HCEC 1CT (cell line): Measurements from ENCODE around the gene ALOX12.
A peak's percentile ranks its signal among the peaks of the same experiment; 100 is the strongest.

Experiments
- DNase-seq: peaks from one replicate; pipeline ENCODE4 v3.0.0-alpha.2; 2017

Gene ALOX12

DNA sequence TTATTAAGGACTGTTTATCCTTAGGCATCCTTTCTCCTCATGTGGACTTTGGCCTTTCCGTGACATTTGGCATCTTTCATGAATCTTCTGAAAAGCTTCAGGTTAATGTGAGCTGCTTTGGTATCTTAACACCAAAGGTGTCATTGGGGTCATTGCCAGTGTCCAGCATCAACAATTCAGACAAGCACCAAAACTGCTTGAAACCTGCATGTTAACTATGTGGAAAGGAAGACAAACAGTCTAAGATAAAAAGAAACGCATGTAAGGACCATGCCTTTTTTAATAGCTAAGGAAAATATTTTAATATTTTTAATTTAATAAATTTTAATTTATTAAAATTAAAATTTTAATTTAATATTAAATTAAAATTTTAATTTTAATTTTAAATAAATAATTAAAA, 7.9 kb downstream of the ALOX12 start:
- DNase-seq = no peak

DNA sequence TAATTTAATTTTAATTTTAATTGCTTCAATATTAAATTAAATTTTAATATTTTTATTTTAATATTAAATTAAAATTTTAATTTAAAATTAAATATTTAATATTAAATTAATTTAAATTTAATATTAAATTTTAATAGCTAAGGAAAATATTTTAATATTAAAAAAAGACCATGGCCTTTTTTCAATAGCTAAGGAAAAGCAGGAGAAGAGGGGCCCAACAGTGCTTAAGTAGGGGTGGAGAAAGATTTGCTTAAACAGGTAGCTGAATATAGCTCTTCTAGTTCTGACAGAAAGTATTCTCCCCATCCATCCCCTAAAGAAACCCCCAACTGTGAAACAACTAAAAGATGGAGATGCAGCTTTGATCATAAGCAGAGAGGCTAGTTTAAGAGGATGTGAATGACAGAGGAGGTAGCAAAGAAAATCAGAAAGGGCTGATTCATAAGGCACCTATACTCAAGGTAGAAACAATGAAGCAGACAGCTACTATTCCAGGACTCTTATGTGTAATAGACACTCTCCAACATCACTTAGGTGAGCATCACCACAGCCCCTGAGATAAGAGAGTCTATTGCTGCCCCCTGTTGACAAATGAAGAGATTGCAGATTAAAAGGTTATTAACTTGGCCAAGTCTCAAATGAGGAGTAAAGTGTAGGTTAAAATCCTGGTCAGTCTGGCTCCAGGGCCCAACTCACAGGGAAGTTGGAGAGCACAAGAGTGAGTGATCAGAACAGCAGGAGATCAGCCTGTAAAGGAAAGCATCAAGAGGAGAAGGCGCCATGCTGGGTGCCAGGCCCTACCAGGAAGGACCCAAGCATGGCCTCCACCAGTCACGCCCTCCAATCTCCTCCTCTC, 8.8 kb downstream of the ALOX12 start:
- DNase-seq = peak; percentile 59

DNA sequence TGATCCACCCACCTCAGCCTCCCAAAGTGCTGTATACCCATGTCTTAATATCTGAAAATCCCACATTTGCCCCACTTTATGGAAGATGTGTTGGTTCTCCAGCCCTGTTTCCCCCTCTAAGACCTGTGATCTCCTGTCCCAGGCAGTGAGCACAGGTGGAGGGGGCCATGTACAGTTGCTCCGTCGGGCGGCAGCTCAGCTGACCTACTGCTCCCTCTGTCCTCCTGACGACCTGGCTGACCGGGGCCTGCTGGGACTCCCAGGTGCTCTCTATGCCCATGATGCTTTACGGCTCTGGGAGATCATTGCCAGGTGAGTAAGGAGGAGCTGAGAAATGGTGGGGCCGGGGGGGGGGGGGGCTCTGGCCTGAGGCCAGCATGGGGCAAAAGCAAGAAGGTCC, 9.9 kb downstream of the ALOX12 start:
- no peak for DNase-seq

DNA sequence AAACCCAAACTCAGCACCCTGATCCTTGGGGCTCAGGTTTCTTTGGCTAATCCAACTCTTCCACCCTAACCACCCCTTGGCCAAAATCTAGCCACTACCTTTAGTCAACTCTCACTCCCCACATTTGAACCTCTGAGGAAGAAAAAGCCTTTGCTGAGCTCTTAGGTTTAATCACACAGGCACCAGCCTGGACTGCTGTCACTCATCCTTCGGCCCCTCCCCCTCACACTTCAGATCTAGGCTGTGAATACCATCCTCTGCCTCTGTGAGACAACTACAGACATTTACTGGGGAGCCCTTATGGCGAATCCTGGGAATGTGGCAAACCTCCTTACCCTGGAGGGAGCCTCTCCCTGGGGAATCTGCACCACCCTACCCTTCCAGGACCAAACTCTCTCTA, 11.3 kb downstream of the ALOX12 start:
- no peak for DNase-seq

DNA sequence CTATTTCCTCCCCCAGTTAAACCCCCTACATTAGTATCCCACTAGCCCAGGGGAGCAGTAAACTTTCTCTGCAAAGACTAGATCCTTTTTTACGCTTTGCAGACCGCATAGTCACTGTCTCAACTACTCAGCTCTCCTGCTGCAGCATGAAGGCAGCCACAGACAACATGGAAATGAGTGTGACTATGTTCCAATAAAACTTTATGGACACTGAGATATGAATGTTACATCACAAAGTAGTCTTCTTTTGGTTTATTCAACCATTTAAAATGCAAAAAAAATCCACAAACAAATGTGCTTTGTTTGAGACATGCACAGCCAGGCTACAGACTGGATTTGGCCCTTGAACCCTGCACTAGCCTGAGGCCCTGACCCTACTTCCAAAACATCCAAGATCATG, 14.7 kb downstream of the ALOX12 start:
- DNase-seq = no peak

DNA sequence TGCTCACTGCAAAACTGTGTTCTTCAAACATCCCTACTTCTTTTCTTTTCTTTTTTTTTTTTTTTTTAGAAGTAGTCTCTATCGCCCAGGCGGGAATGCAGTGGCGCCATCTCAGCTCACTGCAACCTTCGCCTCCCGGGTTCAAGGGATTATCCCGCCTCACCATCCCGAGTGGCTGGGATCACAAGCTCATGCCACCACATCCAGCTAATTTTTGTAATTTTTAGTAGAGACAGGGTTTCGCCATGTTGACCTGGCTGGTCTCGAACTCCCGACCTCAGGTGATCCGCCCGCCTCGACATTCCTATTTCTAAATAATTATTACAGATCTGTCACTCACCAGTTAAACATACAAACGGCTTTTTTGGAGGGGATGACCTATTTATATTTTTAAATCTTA, 15.6 kb downstream of the ALOX12 start:
- DNase-seq = no peak

DNA sequence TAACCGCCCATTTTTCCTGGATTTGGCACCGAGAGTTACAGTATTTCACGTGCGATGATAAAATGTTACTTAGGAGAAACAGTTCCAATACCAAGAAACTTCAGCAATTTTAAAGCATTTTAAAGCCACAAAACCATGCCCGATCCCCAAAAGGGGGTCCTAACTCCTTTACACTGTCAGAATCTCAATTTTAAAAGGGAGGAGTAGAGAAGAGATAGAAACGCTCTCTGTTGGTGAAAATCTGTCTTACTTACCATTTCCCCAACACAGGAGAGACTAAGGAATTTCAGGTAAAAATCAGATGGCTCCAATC, 16.0 kb downstream of the ALOX12 start:
- no peak for DNase-seq

DNA sequence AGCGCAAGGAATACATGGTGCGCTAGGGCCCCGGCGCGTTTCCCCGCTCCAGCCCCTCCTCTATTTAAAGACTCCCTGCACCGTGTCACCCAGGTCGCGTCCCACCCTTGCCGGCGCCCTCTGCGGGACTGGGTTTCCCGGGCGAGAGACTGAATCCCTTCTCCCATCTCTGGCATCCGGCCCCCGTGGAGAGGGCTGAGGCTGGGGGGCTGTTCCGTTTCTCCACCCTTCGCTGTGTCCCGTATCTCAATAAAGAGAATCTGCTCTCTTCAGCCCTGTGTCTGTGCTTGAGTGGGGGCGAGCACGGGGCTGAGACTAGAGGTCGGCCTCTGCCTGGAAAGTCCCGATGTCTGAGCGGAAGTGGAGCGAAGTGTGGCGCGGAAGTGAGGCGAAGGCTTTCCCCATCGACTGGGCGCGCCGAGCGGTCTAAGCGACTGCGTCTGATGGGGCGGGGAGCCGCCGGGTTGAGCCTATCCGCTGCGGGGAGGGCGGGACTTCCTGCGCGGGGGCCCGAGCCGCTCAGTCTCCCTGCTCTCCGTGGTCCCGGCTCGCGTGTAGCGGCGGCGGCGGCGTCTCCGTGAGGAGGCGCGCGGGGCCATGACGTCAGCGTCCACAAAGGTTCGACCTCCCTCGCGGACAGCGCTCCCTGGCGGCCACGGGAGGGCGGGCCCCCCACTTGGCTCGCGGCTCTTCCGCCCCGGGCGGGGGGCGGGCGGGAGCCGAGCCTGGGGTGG, 18.6 kb downstream of the ALOX12 start:
- peak; percentile 97 for DNase-seq

DNA sequence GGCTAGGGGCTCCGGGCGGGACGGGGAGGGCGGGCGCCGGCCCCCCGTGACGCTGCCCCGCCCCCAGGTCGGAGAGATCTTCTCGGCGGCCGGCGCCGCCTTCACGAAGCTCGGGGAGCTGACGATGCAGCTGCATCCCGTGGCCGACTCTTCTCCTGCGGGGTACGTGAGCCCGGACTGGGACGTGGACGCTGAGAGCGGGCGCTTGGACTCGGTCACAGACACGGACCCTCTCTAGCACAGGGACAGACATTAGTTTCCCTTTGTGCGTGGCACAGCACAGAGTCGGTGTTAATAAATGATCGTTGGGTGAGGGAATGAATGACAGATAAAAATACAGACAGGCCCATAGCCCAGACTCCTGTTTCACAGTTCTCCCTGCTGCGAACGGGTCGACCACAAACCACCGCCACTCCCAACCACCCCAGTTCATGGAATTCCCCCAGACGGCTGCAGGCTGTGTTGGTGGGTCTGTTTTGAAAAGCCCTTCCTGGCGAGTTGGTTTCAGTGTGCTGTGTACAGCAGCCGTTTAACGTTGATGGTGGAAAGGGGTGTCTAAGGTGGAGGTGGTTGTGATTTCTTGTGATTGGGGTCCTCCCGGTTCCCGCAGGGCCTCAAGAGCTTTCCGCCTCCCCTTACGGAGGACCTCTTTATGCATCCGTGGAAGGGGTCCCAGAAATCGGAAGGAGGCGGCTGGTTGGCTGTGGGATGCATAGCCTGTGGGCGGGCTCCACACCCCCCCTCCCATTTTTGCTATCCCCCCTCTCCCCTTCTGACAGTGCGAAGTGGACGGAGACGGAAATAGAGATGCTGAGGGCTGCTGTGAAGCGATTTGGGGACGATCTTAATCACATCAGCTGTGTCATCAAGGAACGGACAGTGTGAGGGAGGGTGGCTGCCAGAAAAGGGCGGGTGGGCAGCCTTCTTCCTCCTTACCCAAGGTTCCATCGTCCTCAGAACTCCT, 19.4 kb downstream of the ALOX12 start:
- DNase-seq = peak; percentile 43

DNA sequence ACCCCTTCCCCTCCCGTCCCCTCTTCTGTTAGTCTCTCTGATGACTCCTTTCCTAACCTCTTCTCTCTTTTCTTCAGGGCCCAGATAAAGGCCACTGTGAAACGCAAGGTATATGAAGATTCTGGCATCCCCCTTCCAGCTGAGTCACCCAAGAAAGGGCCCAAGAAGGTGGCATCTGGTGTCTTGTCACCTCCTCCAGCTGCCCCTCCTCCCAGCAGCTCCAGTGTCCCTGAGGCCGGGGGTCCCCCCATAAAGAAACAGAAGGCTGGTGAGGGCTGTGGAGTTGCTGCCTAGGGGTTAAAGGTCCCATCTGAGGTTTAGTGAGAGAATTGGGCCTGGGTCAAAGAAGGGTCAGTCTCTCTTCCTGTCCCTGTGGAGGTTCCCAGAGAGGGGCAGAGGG, 20.6 kb downstream of the ALOX12 start:
- DNase-seq = no peak

DNA sequence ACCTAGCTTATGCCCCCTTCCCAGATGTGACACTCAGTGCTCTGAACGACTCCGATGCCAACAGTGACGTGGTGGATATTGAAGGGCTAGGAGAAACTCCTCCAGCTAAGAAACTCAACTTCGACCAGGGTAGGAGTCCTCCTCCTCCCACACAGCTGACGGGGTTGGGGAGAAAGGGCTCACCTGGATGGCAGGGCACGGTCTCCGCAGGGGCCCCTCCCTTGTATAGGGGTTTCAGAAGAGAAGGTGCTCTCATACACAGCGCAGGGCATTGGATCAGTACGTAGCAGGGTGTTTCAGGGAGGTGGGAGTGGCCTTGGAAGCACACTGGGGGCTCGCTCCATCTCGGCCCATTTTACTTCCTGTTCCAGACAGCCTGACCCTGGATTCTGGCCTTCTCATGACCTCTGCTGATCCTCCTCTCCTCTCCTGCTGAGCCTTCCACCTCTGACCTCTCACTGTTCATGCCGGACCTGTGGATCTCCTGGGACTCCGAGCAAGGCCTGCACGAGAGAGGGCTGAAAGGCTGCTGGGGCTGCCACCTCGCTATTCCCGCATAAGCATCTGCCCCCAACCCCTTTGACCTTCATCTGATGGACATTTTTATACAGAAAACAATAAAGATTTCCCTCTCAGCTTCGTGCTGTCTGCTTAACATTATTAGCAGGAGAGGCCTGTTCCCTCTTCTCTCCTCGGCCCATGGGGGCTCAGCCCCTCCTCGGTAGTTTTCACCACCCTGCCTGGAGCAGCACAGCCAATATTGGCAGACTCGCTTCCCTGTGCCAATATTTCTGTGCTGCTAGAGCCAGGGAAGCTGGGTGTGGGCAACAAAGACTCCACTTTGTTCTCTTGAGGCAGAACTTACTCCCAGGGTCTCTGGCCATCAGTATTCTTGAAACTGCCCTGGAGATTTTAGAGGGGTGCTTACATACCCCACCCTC, 21.3 kb downstream of the ALOX12 start:
- DNase-seq = no peak

DNA sequence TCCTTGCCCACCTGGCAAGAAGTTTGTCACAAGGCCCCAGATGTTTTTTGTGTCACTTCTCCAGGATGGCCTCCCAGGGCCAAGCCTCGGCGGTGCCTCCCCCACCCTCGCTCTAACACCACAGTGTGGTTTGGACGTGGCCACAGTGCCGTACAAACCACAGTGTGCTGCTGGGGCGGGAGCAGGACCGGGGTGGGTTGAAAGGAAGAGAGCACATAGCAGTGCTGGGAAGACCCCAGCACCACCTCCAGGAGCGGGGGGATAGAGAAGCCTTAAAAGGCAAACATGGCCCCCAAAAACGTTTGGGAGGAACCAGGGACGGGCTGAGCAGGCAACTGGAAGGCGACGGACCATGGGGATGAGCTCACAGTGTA, 22.0 kb downstream of the ALOX12 start:
- no peak for DNase-seq

DNA sequence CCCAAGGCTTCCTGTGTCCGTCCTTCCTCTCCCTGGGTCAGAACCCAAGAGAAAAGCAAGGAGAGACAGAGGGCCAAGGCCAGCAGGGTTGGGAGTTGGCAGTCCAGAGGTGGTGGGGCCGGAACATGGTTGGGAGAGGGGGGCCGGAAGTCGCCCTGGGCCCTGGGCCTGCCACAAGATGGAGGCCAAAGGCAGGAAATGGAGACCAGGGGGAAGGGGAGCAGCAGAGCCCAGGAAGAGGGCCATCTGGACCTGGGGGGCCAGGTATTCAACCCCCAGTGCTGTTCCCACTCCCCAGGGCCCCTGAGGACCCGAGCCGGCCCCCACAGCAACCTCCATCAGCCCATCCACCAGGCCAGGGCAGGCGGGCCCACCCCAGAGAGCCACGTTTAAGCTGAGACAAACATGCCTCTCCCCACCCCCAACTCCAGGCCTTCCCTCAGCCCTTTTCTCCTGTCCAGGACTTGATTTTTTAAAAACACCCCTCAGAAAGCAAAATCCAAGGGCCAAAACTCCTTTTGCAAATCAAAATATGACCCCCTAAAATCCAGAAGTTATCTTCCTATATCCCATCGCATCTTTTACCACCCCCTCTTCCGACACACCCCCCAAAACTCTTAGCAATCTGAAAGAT, 22.6 kb downstream of the ALOX12 start:
- no peak for DNase-seq

DNA sequence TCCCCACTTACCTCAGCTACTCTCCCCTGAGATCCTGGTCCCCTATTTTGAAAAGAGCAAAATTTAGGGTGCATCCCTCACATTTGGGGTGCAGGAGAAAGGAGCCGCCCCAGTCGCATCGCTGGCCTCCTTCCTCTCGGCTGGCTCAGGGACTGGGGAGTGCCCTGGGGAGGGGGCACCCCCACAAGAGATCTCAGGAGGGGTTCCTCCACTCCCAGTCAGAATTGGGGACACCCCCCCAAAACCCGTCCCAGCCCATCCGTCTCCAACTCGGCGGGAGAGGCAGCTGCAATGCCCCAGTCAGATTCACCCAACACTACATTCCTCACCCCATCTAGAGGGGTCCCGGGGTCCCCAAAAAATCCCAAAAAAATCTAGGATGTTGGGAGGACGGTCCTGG, 23.5 kb downstream of the ALOX12 start:
- no peak for DNase-seq

DNA sequence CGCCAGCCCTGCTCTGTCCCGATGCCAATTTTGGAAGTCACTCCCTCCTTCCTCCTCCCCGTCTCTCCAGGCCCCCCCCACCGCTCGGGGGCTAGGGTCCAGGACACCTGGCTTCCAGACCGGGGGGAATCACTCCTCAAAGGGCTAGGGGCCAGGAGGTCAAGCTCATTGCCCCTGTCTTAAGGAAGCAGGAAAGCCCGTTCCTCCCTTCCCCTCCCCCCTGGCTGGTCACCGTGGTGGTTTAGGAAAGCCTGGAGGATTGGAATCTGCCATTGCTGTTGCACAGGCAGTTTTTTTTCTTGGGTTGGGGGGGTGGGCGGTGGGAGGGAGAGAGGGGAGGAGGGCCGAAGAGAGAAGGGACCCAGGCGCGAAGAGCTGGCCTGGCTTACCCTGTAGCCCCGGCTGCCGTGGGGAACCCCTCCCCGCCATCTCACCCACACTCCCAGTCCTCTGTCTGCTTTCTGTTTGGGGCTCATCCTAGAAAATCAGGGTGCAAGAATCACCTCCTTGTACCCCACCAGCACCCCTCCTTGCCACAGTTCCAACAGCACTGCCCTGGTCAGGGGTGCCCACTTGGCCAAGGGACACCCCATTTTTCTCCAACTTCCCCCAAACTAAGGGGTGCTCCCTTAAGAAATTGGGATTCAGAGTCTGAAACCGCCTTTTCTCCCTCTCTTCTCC, 24.1 kb downstream of the ALOX12 start:
- DNase-seq = no peak

DNA sequence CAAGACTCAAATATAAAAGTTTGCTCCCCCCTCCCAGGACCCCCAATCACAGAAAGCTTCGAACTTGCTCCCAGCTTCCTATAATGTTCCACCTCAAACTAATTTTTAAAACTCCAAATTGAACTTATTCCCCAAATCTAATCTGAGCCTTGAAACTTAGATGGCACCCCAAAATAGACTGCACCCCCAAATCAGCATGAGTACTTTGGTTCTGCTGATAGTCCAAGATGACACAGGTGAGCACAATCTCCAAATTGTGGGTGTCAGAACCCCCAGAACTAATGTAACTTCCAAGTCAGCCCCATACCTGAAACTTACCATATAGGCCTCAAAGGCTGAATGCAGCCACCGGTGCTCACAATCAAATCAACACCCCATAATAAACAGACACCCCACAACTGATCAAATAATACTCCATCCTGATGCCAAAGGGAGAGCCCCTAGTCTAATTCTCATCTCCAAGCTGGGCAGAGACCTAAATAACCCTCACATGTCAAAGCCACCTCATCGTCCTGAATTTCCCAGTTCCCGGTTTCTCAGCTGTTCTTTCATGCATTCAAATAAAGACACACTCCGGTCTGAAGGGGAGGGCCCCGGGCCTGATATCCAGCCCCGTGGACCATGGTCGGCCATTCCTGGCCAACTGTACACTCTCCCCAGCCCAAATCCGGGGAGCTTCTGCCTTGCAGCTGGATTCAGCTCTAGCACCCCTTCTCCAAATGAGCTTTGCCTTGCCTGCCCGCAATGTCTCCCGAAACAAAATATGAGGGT, 25.2 kb downstream of the ALOX12 start:
- DNase-seq = no peak

DNA sequence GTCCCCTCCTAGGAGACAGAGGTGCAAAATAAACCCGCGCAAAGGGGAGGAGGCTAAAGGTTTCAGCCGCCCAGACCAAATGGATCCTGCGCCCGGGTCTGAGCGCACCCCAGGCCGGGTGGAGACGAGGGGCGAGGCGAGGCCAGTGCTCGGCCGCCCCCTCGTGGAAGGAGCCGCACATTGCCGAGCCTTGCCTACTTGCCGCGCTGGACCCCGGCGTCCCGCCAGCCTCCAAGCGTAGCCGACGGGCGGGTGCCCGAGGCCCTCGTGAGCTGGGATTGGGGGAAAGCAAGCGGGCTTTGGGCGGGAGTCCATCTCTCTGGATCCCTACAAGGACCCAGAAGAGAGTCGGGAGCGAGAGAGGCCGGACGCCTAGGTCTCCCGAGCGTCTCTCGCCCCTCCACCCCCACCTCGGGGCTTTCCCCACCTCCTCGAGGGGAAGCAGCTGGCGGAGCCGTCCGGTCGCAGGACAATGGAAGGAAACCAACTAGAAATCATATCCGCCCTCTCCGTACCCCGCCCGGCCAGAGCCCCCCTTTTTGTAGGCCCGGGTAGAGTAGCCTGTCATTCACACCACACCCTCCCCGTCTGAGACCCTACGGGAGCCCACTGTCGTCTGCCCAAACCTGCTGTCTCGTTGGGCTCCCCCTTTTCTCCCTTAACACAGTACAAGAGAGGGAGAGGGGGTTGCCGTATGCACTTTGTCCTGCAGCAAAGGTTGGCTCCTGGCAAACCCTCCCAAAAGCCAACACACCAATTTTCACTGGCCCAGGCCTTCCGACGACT, 26.3 kb downstream of the ALOX12 start:
- peak; percentile 54 for DNase-seq

DNA sequence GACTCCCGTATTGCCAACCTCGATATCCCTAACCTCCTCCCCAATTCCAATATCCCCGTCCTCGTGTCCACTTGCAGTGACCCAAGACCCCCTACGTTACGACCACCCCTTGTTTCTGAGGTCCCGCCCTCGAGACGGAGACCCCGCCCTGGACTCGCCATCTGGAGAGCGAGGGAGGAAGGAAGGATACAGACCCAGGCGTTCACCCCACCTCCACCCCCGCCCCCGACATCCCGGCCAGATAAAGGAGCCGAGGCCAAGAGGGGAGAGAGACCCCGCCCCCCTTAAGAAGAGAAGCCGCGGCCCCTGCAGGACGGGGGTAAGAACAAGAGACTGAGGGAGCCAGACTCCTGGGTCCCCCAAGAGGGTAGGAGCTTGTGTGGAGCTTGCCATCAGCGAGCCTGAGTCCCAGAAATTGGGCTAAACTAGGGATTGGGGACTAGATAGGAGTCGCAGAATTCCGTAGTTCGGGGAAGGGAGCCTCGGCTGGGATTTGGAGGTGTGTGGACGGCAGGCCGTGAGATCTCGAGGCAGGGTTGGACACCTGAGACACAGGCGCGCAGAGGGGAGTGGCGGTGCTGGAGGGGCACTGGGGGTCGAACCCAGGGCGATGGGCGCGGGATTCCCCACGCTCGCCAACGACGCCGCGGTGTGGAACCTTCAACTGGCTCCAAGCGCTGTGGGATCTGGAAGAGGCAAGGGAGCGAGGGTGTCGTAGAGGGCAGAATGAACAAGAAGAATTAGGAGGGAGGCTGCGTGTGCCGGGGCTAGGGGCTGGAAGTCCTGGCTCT, 27.1 kb downstream of the ALOX12 start, which contains the start of gene BCL6B:
BCL6B (plus strand) TSS at position 270 of the 791 bp plus-strand sequence. CDS start 622 bp downstream, outside the sequence.
- no peak for DNase-seq
